ENCODE results near the gene LPA. TPM values are rescaled to one million over a fixed set of nuclear protein-coding genes. Genes with fewer than 3 reads are reported as not detected.

The LPA gene
- total and polyA plus RNA-seq, 2 of the 13 experiments (the other 11 are each of a cell fraction or from before 2014, with no cell fraction given): not detected

DNA sequence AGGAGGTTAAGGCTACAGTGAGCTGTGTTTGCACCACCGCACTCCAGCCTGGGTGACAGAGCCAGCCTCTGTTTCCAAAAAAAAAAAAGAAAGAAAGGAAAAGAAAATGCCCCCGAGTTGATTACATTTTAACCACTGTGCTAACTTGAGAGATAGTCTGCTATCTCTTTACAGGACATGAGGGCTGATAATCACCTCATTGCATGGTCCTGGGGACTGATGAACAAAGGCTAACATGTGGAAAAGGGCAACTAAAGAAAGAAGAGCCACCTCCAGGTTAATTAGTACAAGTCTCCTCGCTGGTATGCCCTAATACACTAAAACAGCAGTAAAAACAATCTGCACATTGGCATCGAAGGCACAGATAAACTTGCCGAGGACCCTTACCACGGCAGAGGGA is 33.8 kb upstream of the LPA start (continued):
- TF ChIP-seq, protein P1, sequence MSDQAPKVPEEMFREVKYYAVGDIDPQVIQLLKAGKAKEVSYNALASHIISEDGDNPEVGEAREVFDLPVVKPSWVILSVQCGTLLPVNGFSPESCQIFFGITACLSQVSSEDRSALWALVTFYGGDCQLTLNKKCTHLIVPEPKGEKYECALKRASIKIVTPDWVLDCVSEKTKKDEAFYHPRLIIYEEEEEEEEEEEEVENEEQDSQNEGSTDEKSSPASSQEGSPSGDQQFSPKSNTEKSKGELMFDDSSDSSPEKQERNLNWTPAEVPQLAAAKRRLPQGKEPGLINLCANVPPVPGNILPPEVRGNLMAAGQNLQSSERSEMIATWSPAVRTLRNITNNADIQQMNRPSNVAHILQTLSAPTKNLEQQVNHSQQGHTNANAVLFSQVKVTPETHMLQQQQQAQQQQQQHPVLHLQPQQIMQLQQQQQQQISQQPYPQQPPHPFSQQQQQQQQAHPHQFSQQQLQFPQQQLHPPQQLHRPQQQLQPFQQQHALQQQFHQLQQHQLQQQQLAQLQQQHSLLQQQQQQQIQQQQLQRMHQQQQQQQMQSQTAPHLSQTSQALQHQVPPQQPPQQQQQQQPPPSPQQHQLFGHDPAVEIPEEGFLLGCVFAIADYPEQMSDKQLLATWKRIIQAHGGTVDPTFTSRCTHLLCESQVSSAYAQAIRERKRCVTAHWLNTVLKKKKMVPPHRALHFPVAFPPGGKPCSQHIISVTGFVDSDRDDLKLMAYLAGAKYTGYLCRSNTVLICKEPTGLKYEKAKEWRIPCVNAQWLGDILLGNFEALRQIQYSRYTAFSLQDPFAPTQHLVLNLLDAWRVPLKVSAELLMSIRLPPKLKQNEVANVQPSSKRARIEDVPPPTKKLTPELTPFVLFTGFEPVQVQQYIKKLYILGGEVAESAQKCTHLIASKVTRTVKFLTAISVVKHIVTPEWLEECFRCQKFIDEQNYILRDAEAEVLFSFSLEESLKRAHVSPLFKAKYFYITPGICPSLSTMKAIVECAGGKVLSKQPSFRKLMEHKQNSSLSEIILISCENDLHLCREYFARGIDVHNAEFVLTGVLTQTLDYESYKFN (CRISPR knock-in tag; conservative IDR thresholded peaks at IDR 0.05): peak; percentile 72
- TF ChIP-seq, protein P2, sequence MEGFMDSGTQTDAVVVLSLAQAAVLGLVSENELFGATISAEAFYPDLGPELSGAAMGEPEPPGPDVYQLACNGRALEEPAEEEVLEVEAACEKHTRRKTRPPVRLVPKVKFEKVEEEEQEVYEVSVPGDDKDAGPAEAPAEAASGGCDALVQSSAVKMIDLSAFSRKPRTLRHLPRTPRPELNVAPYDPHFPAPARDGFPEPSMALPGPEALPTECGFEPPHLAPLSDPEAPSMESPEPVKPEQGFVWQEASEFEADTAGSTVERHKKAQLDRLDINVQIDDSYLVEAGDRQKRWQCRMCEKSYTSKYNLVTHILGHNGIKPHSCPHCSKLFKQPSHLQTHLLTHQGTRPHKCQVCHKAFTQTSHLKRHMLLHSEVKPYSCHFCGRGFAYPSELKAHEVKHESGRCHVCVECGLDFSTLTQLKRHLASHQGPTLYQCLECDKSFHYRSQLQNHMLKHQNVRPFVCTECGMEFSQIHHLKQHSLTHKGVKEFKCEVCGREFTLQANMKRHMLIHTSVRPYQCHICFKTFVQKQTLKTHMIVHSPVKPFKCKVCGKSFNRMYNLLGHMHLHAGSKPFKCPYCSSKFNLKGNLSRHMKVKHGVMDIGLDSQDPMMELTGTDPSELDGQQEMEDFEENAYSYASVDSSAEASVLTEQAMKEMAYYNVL (CRISPR knock-in tag; IDR thresholded peaks at IDR 0.05; ENCODE audit: borderline replicate concordance): peak; percentile 80; the same call in 1 of the 2 replicates
- 0 out of 2 replicates have a peak, but pooled peaks have one; percentile 27 for TF ChIP-seq NR2F6 (IDR thresholded peaks at IDR 0.05)
- no peak for TF ChIP-seq NR2F6 (CRISPR knock-in tag; IDR thresholded peaks at IDR 0.05)
- TF ChIP-seq FOSL1 (CRISPR knock-in tag; IDR thresholded peaks at IDR 0.05; ENCODE audit: borderline replicate concordance): no peak
- TF ChIP-seq ZMYM4 (CRISPR knock-in tag; IDR thresholded peaks at IDR 0.05): 0 out of 2 replicates have a peak, but pooled peaks have one; percentile 12
- peak in 1 of 2 experiments; percentile 75; a peak in 1 of 4 replicates for TF ChIP-seq EP300 (IDR thresholded peaks at IDR 0.05; ENCODE audit: low read depth in 2 of 2, low read length in 2 of 2)
- TF ChIP-seq EP300 (CRISPR knock-in tag; IDR thresholded peaks at IDR 0.05; ENCODE audit: borderline replicate concordance): no peak
- no peak for TF ChIP-seq SOX6 (IDR thresholded peaks at IDR 0.05)
- peak; percentile 83 for TF ChIP-seq SOX6 (CRISPR knock-in tag; IDR thresholded peaks at IDR 0.05)
- TF ChIP-seq NR2F2 (IDR thresholded peaks at IDR 0.05; ENCODE audit: borderline replicate concordance, low read depth): peak; percentile 75; the same call in 1 of the 2 replicates
- TF ChIP-seq ZNF839 (CRISPR knock-in tag; IDR thresholded peaks at IDR 0.05; ENCODE audit: borderline replicate concordance): no peak
- TF ChIP-seq ZMYM3 (CRISPR knock-in tag; IDR thresholded peaks at IDR 0.05): 0 out of 2 replicates have a peak, but pooled peaks have one; percentile 5
- no peak for TF ChIP-seq SOX13 (IDR thresholded peaks at IDR 0.05)
- peak in 1 of 2 experiments; percentile 57; a peak in 2 of 4 replicates for TF ChIP-seq SOX13 (CRISPR knock-in tag; conservative IDR thresholded peaks at IDR 0.05 in 1 of 2, IDR thresholded peaks at IDR 0.05 in 1 of 2)
- 0 out of 2 replicates have a peak, but pooled peaks have one; percentile 37 for TF ChIP-seq SOX5 (CRISPR knock-in tag; IDR thresholded peaks at IDR 0.05; ENCODE audit: borderline replicate concordance)
- TF ChIP-seq NFIC (IDR thresholded peaks at IDR 0.05; ENCODE audit: low read length): peak; percentile 30; the same call in 1 of the 2 replicates
- TF ChIP-seq JDP2 (CRISPR knock-in tag; IDR thresholded peaks at IDR 0.05; ENCODE audit: borderline replicate concordance): no peak
- TF ChIP-seq, protein P3, sequence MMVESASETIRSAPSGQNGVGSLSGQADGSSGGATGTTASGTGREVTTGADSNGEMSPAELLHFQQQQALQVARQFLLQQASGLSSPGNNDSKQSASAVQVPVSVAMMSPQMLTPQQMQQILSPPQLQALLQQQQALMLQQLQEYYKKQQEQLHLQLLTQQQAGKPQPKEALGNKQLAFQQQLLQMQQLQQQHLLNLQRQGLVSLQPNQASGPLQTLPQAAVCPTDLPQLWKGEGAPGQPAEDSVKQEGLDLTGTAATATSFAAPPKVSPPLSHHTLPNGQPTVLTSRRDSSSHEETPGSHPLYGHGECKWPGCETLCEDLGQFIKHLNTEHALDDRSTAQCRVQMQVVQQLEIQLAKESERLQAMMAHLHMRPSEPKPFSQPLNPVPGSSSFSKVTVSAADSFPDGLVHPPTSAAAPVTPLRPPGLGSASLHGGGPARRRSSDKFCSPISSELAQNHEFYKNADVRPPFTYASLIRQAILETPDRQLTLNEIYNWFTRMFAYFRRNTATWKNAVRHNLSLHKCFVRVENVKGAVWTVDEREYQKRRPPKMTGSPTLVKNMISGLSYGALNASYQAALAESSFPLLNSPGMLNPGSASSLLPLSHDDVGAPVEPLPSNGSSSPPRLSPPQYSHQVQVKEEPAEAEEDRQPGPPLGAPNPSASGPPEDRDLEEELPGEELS (CRISPR knock-in tag; IDR thresholded peaks at IDR 0.05): peak; percentile 43; the same call in 1 of the 2 replicates
- no peak for TF ChIP-seq MEIS2 (CRISPR knock-in tag; IDR thresholded peaks at IDR 0.05)
- TF ChIP-seq SIN3A (IDR thresholded peaks at IDR 0.05; ENCODE audit: borderline replicate concordance, low read depth, low read length): no peak
- TF ChIP-seq NBN (conservative IDR thresholded peaks at IDR 0.05): no peak
- TF ChIP-seq, protein P4, sequence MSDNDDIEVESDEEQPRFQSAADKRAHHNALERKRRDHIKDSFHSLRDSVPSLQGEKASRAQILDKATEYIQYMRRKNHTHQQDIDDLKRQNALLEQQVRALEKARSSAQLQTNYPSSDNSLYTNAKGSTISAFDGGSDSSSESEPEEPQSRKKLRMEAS (IDR thresholded peaks at IDR 0.05): peak; percentile 36; the same call in 1 of the 2 replicates
- 0 out of 2 replicates have a peak, but pooled peaks have one; percentile 41 for TF ChIP-seq ZNF792 (CRISPR knock-in tag; IDR thresholded peaks at IDR 0.05)
